Stimulated activated CD4-positive, alpha-beta T cell treated with anti-CD3 and anti-CD28 coated beads, Interleukin-1b, Interleukin-23, amount 100 ng/mL, for 4 hours (primary cell): ENCODE measurements around the gene ANG.

Experiments used
- DNase-seq, 2 donors: peaks; one replicate each; pipeline ENCODE4 v3.0.0-alpha.2; 2020; ENCODE audit warnings: low read depth in 2 of 2

ANG gene

DNA sequence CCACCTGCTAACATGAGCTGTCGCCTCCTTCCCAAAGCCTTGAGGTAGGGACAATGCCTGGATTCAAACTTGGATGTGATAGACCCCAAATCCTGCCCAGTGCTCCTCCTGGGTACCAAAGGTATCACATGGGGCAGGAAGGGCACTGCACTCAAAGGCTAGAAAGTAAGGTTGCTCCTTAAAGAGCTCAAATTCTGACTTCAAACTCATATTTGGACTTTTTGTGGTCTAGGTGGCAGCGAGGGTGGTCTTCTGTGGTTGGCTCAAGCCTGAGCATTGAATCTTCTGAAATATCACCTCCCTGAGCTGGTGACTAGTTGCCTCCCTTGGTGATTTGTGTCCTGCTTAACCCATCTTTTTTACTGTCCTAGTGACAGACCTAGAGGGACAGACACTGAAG lies 12.5 kb upstream of the ANG start:
- no peak for DNase-seq

GRCh38 chr14:20679907-20680306 lies 8.7 kb upstream of the ANG start:
- DNase-seq, result no peak

DNA sequence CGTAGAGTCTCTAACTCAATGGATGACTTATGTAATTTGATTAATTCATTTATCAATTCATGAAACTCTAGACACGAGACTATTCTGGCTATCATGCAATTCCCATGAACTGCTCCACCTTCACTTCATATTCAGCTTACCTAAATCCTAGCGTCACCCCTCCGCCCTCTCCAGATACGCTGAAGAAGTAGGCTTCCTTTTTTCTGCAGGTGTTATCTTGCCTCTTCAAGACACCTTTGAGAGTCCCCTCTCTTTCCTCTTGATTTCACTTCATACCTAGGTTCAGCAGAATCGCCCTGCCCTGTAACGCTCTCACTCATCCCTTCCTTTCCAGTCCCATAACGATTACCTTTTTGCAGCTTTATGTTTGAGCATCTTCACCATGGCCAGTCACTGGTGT lies 8.2 kb upstream of the ANG start:
- no peak for DNase-seq

GRCh38 chr14:20680843-20681347 lies 7.7 kb upstream of the ANG start:
- no peak for DNase-seq

GRCh38 chr14:20681348-20682126 lies 7.0 kb upstream of the ANG start:
- DNase-seq, result peak; percentile 78 to 95

DNA sequence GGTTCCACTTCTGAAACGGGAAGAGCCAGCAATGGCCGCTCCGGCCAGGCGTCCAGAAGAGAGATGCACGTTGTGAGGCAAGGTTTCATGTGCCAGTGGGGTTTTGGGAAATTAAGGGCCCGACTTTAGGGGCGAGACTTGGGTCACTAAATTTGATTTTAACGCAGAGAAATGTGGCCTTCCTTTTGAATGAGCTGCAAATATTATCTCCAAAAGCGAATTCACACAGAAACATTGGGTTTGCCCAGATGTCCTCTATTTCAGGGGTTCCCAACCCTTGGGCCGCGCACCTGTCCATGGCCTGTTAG lies 6.5 kb upstream of the ANG start:
- DNase-seq, result no peak

DNA sequence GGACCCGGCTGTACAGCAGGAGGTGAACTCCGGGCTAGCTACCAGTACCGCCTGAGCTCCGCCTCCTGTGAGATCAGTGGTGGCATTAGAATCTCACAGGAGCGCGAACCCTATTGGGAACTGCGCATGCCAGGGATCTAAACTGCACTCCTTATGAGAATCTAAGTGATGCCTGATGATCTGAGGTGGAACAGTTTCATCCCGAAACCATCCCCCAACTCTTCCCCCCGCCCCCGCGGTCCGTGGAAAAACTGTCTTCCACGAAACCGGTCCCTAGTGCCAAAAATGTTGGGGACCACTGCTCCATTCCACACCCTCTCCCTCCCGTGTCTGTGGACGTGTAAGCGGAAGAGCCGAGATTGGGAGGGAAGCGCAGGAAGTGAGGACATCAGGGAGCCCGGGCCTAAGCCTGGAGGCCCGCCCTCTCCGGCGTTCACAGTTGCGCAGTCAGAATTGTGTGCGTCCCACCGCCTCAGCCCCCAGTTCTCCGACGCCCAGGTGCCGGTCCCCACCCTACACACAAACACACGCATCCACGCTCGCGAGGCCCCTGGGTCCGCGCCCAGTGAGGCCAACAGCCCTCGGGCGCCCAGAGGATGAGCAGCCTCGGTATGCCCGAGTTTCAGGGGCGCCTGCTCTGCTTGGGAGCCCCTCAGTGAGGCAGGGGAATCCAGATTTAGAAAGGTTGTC lies 6.0 kb upstream of the ANG start:
- peak; percentile 57 to 64 for DNase-seq

DNA sequence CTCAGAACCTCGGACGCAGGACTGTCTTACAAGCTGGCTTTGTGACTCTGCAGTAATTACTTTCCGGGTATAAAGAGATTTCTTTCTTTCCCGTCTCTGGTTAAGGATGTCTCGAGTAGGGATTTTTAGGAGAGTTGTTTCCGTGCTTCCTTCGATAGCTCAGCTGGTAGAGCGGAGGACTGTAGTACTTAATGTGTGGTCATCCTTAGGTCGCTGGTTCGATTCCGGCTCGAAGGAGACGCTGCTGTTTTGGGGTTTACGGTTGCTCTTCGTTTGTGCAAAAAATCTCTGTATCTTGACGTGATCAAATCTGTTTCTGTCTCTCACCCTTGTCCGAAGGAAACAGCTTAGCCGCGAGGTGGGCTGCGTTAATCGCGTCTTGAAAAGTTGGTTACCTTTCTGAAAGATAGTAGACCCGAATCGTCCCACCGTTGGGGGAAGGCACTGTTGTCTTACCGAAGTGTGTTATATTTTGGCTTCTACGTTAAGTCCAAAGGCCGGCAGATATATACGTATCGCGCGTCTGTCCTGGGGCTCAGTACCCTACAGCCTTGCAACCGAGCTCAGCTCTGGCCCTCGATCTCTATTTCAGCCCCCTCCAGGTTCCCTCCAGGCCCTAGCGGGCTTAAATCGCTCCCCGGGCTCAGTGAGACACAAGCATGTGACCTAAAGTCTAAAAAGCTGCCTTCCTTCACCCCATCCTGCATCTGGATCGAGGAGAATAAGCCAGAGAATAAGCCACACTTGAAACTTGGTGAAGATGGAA lies 5.3 kb upstream of the ANG start:
- DNase-seq, result peak; percentile 75 to 79

DNA sequence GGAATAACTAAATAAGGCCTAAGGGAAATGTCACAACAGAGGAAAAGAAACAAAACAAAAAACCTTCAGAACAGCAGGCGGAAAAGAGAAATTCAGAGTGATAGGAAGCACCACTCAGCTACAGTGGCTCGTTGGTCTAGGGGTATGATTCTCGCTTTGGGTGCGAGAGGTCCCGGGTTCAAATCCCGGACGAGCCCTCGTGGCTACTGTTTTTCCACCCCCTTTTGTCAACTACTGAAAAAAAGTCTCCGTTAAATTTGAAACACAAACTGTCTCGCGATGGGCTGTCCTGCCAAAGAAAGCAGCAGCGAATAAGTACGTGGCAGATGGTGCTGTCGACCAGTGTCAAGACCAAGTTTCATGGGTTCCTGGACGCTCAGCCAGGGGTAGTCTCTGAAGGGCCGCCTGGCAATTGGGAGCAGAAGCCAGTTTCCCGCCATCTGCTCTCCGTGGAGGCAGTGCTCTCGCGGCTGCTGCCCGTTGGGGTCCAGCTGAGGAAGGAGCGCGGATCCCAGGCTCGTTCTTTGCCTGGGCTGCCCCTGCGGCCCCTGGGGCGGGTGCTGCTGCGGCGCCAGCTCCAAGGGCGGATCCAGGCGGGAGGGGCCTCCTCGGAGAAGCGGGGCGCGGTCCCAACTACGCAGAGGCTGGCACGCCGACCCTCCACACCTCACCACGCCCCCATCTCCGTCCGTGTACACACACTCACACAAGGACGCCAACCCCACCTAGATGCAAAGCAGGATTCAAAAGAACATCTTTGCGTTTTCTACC lies 4.5 kb upstream of the ANG start, which contains the start of gene RNASE4:
Gene RNASE4 (plus strand): TSS at position 670 of the 771 bp plus-strand sequence. CDS start 14,812 bp downstream, outside the sequence.
- DNase-seq, result peak; percentile 71 to 85

GRCh38 chr14:20684662-20685456 lies 3.7 kb upstream of the ANG start:
- DNase-seq, result no peak

GRCh38 chr14:20686386-20687143 lies 2.0 kb upstream of the ANG start:
- no peak for DNase-seq

DNA sequence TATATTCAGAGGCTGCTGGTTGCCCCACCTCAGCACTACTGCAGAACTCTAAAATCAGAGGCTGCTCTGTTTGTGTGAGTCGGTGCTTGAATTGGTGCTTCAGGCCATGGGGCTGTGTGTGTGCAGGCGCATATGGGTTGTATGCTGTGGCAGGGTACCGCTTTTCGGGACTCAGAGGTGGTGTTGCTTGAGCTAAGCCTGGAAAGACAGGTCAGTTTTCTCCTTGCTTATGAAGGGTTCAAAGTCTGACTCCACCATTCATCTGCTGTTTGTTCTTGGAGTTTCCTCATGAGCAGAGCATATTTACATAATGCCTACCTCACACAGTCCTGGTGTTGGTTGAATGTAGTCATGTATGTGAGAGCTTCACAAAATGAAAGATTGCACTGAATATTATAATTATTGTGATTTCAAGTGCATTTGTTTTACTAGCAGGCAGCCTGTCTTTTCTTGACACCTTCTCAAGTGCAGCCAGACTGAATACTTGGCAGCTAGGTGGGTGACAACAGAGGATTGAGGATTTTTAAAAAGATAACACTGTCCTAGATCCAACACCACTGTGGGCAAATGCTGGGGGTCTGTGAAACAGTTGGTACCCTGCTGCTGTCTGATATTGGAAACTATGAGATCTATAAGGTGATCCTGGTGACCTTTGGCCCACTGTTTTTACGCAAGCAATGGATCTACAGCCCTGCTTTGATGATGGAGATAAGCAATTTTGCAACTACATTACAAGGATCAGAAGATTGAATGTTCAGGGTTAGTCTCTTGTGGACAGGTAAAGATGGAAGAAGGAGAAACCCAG lies 1.0 kb upstream of the ANG start:
- DNase-seq, result no peak

GRCh38 chr14:20690848-20691640 lies 2.5 kb downstream of the ANG start:
- peak in 1 of 2 donors; percentile 41 for DNase-seq

- DNase-seq, result no peak
These were observed 3.7 kb downstream of the ANG start for GRCh38 chr14:20692116-20692751.

DNA sequence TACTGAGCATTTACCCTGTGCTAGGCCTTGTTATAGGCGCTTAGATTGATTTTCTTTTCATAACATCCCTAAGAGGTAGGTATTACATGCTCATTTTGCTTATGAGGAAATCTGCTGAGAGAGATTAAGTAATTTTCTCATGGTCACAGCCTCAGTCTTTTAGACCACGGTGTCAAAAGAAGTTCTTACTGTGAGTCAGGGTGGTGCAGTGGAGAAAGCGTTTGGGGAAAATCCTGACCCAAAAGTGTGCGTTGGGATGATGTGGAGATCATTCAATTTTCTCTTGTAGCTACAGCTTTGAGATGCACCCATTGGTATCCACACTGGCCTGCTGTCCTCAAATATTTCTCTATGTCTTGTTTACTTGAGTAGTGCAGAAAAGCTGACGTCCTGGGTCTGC lies 8.2 kb downstream of the ANG start:
- DNase-seq, result no peak

DNA sequence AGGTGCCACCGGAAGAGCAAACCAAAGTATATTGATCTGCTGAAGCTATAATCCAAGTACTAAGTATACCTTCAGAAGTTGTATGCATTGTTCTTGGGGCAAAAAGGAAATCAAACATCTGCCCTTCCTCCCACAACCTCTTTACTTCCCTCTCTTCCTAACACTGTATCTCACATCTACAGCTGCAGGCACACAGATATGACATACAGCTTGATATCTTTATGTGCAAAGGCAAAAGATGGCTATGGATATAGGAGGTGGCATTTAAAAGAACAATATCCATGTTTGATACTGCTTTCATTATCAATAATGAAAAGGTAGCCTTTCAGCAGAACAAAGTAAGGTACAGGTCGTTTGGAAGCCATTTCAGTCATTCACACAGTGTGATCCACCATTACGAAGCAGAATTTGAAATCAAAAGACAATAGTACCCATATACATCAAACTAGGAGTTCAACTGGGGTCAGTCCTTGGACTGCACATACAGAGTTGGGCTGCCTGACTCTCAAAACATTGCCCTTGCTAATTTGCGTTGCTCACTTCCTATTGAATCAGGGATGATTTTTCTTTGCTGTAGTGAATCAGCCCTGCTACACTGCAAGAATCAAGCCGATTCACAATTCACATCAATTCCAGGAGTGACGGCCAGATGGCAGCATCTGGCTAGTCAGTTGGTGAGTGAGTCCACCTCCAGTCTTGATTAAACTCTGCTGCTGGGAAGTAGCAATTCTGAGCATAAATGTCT lies 8.9 kb downstream of the ANG start:
- peak; percentile 41 to 45 for DNase-seq

DNA sequence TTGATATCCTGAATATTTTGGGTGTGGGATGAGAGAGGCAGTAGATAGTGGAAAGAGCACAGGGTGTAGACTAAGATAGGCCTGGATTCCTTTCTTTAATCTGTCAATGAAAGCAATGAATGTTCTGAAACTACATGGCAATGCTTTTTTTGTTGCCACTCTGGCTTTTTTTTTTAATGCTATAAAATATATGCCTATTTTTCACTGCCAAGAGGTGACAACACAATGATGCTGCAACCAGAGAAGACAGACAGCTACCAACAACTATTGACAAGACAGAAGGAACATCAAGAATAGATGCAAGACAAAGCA lies 9.4 kb downstream of the ANG start:
- DNase-seq, result no peak
